Activated CD8-positive, alpha-beta memory T cell treated with anti-CD3 and anti-CD28 coated beads, Interleukin-2, amount 50 U/mL, for 24 hours (primary cell): Measurements from ENCODE around the gene NUP88.

Experiments used
- DNase-seq: peaks from one replicate; pipeline ENCODE4 v3.0.0-alpha.2; 2020; ENCODE audit errors: extremely low read depth

Gene NUP88

DNA sequence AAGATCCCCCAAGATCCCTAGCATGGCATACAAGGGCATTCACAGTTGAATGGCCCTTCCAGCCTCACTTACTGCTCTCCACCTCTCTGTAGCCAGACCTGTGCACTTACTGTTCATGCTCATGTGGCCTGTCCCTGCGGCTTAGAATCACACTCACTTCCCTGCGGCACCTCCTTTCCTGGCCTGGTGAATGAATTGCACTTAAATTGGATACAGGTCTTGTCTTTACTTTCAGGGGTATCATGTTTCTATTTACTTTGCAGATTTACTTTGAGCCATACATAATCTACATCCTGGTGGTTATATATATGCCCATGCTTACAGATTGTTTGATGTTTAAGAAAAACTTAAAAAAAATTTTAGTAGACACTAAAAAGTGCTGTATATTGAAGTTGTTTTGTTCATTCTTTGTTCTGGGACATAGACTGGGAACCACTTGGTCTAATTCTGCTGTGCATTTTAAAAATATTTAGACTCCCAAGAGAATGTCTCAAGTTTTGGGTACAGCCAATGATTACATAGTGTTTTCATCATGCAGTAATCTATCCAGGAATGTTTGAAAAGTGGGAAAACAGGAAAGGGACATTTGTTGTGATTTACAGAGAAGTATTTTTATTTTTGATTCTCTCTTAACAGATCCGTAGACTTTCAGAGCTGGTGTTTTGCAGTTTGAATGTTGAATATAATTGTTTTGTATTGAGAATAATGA lies 63.9 kb downstream of the NUP88 start:
- DNase-seq, result no peak

DNA sequence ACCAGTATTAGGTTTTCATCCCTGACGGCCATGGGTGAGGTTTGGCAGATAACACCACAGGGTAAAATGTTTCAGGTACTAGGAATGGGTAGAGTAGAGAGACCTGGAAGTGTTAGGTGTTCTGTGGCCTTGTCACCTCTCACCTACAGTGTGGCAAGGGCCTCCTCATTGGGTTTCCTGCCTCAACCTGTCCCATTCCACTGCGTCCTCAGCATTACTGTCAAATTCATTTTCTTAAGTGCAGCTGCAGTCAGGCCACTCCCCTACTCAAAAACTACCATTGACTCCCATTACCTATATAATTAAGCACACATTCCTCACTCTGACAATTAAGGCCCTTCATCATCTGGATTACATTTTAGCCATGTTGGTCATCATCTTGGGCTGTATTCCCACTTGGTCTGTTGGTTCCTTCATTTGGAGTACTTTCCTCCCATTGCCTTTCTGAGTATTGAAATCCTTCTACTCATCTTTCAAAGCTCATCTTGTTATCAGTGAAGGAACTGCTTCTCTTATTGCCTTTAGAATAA lies 64.5 kb downstream of the NUP88 start:
- DNase-seq, result no peak

GRCh38 chr17:5354310-5354709 lies 65.2 kb downstream of the NUP88 start:
- no peak for DNase-seq

GRCh38 chr17:5352681-5353289 lies 66.7 kb downstream of the NUP88 start:
- DNase-seq, result no peak

- no peak for DNase-seq
These were observed 74.5 kb downstream of the NUP88 start for GRCh38 chr17:5344914-5345313.
